Endothelial cell of umbilical vein (primary cell): ENCODE results near the gene BTAF1. TPM values are rescaled to one million over a fixed set of nuclear protein-coding genes. Genes with fewer than 3 reads are reported as not detected.

Experiments used
- BruUV-seq: library from RNA; stranded (reverse); fragments of 400-500 nt; replicated peaks from 2 replicates; lab custom pipeline; 2021; lab: Mats Ljungman, UMichigan
- CTCF ChIA-PET: fragments of 300-600, 350-600 bp; sonication (Branson Sonifier 250); formaldehyde crosslinking; loops from one replicate; lab custom pipeline; 2021; ENCODE audit warnings: antibody characterized with exemption, inconsistent platforms; lab: Charles Lee
- POLR2A ChIA-PET: fragments of 300-600, 350-600 bp; sonication (Branson Sonifier 250); formaldehyde crosslinking; loops from one replicate; lab custom pipeline; 2021; ENCODE audit warnings: antibody characterized with exemption, inconsistent platforms; lab: Charles Lee
- DNase-seq: peaks from one replicate; pipeline ENCODE4 v3.0.0-alpha.2; 2011; ENCODE audit warnings: low read depth, low spot score
- FAIRE-seq: peaks from 2 replicates; lab custom pipeline; 2011; peaks lifted over from hg19 to GRCh38; lab: Jason Lieb, UNC
- H2AFZ ChIP-seq: 2 replicates; pipeline ENCODE4 v1.6.0; 2012; ENCODE audit warnings: low read depth, low read length, control low read depth, inconsistent platforms
- H3K27ac ChIP-seq: 2 replicates; pipeline ENCODE4 v1.5.1; 2011; ENCODE audit warnings: low read depth, mild to moderate bottlenecking, control low read depth, low read length, moderate library complexity; ENCODE audit not compliant: insufficient read depth
- H3K27me3 ChIP-seq, 2 experiments: 2 replicates each; pipeline versions ENCODE4 v1.6.0 to v1.6.1; 2011; ENCODE audit warnings: low read length in 2 of 2, mixed read lengths in 1 of 2; ENCODE audit not compliant: control insufficient read depth in 2 of 2, insufficient read depth in 2 of 2
- H3K36me3 ChIP-seq, 2 experiments: 2 replicates in 1 of 2; 3 replicates in 1 of 2; pipeline ENCODE4 v1.5.1; 2011; ENCODE audit warnings: low read length in 2 of 2, mild to moderate bottlenecking in 1 of 2, moderate library complexity in 1 of 2; ENCODE audit not compliant: control insufficient read depth in 2 of 2, insufficient read depth in 2 of 2; ENCODE audit errors: extremely low read depth in 1 of 2
- H3K4me1 ChIP-seq: 3 replicates; pipeline ENCODE4 v1.5.1; 2011; ENCODE audit warnings: mild to moderate bottlenecking, low read length; ENCODE audit not compliant: control insufficient read depth, insufficient read depth; ENCODE audit errors: extremely low read depth
- H3K4me2 ChIP-seq: 2 replicates; pipeline ENCODE4 v1.6.1; 2011; ENCODE audit warnings: low read length, control low read depth, mixed read lengths; ENCODE audit not compliant: insufficient read depth
- H3K4me3 ChIP-seq, 3 experiments: fragments of 200-600 bp in 1 of 3; sonication (generic), shearing (Covaris generic) in 1 of 3; replicated peaks in 1 of 3; 2 replicates each; pipeline ENCODE4 v1.5.1; 2011 to 2016; ENCODE audit warnings: control low read depth in 3 of 3, low read length in 3 of 3, mild to moderate bottlenecking in 2 of 3, inconsistent platforms in 1 of 3, low read depth in 1 of 3, moderate library complexity in 1 of 3; ENCODE audit not compliant: insufficient read depth in 1 of 3
- H3K79me2 ChIP-seq: 2 replicates; pipeline ENCODE4 v1.6.0; 2012; ENCODE audit warnings: low read length, inconsistent platforms; ENCODE audit not compliant: control insufficient read depth, insufficient read depth
- H3K9ac ChIP-seq: replicated peaks from 2 replicates; pipeline ENCODE3; 2011; ENCODE audit warnings: low read length, control low read depth; ENCODE audit not compliant: insufficient read depth; ENCODE audit errors: extremely low read depth
- H3K9me1 ChIP-seq: replicated peaks from 3 replicates; pipeline ENCODE4 v1.6.0; 2011; ENCODE audit warnings: mild to moderate bottlenecking, low read length; ENCODE audit not compliant: control insufficient read depth, insufficient read depth; ENCODE audit errors: extremely low read depth
- H3K9me3 ChIP-seq: replicated peaks from 2 replicates; pipeline ENCODE4 v1.5.1; 2012; ENCODE audit warnings: low read length, inconsistent platforms; ENCODE audit not compliant: control insufficient read depth, insufficient read depth
- H4K20me1 ChIP-seq: replicated peaks from 2 replicates; pipeline ENCODE3; 2011; ENCODE audit warnings: mild to moderate bottlenecking, low read length; ENCODE audit not compliant: control insufficient read depth, insufficient read depth; ENCODE audit errors: extremely low read depth
- CTCF ChIP-seq, 2 donors: IDR thresholded peaks; 1 replicate in 1 of 2; 2 replicates in 1 of 2; pipeline ENCODE4 v1.5.1; 2011; ENCODE audit warnings: low read length in 2 of 2, mild to moderate bottlenecking in 2 of 2, moderate library complexity in 2 of 2, control low read depth in 1 of 2, inconsistent platforms in 1 of 2, low read depth in 1 of 2; ENCODE audit not compliant: insufficient read depth in 1 of 2; ENCODE audit errors: extremely low read depth in 1 of 2
- EZH2 ChIP-seq: IDR thresholded peaks from 2 replicates; pipeline ENCODE4 v1.6.1; 2012; ENCODE audit warnings: borderline replicate concordance, low read depth, mild to moderate bottlenecking, moderate library complexity, low read length, inconsistent platforms; ENCODE audit not compliant: severe bottlenecking
- FOS ChIP-seq: IDR thresholded peaks from 2 replicates; pipeline ENCODE4 v1.6.1; 2011; ENCODE audit warnings: mild to moderate bottlenecking, low read length, moderate library complexity, borderline replicate concordance; ENCODE audit not compliant: insufficient read depth
- GATA2 ChIP-seq: IDR thresholded peaks from 2 replicates; pipeline ENCODE4 v1.7.0; 2011; ENCODE audit warnings: low read depth, mild to moderate bottlenecking, moderate library complexity, mixed read lengths, low read length; ENCODE audit not compliant: insufficient read length, insufficient read depth
- JUN ChIP-seq: IDR thresholded peaks from 2 replicates; pipeline ENCODE4 v1.6.1; 2011; ENCODE audit warnings: borderline replicate concordance, low read depth; ENCODE audit not compliant: insufficient read length, insufficient read depth
- MAX ChIP-seq: IDR thresholded peaks from 2 replicates; pipeline ENCODE4 v1.6.1; 2011; ENCODE audit not compliant: insufficient read depth, insufficient read length
- MYC ChIP-seq: IDR thresholded peaks from one replicate; pipeline ENCODE4 v1.6.1; 2011; ENCODE audit warnings: mild to moderate bottlenecking, low read depth, low read length
- POLR2A ChIP-seq: IDR thresholded peaks from 2 replicates; pipeline ENCODE4 v1.6.1; 2012; ENCODE audit warnings: low read depth, mild to moderate bottlenecking, control low read depth, low read length
- POLR2AphosphoS5 ChIP-seq: IDR thresholded peaks from 2 replicates; pipeline ENCODE4 v1.6.1; 2012; ENCODE audit warnings: low read depth, mild to moderate bottlenecking, control low read depth, low read length, moderate library complexity; ENCODE audit not compliant: insufficient read depth
- dilution Hi-C: fragments of 300-500 bp; cut with MboI; formaldehyde crosslinking; loops from one replicate; pipeline ENCODE4 v1.15.0; 2019; ENCODE audit warnings: low sequenced_read_pairs; ENCODE audit not compliant: extremely low pct_ligation_motif_present
- intact Hi-C: fragments of 100-400 bp; cut with micrococcal nuclease; formaldehyde crosslinking; loops from one replicate; pipeline ENCODE4 v1.10.0; 2022
- polyA plus RNA-seq, 4 experiments: library from polyadenylated mRNA; depleted of rRNA in 3 of 4; stranded (reverse) in 3 of 4; unstranded in 1 of 4; fragments of >200 nt; gene quantifications; 2 replicates each; pipeline versions ENCODE4 v1.2.1 to v1.2.3, GENCODE V29; 2011 to 2012; ENCODE audit warnings: missing spikeins in 1 of 4
- total RNA-seq: library from RNA; stranded (reverse); gene quantifications from 2 replicates; pipeline ENCODE4 v1.2.3, GENCODE V29; 2021

Gene BTAF1
- total and polyA plus RNA-seq, 2 donors (not counting 3 experiments of a cell fraction or from before 2014, with no cell fraction given) = 9.9 to 23.1 TPM

DNA sequence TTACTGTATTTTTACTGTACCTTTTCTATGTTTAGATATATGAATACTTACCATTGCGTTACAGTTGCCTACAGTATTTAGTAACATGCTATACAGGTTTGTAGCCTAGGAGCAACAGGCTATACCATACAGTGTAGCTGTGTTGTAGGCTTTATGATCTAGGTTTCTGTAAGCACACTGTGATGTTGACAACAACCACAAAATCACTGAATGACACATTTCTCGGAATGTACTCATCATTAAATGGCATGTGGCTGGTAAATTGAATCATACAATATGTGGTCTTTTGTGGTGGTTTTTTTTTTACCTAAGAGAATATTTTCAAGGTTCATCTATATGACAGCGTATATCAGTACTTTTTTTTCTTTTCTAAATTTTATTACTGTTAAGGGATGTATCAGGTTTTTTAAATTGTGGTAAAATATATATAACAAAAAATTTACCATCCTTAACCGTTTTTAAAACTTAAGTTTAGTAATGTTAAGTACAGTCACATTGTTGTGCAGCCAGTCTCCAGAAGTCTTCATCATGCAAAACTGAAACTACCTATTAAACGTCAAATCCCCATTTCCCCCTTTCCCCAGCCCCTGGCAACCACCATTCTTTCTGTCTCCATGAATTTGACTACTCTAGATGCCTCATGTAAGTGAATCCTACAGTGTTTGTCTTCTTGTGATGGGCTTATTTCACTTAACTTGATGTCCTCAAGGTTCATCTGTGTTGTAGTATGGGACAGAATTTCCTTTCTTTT is 21.5 kb downstream of the BTAF1 start:
- DNase-seq (no peak), FAIRE-seq (no peak)
- H3K27me3 ChIP-seq = no peaks in the 10 kb centered on the region
- H3K79me2 ChIP-seq = peaks cover 7% of the 10 kb centered on the region
- no peak overlapping the region for H3K4me3 ChIP-seq
- no peak overlapping the region for H3K9ac ChIP-seq
- intact Hi-C loops = no loop called here
- H2AFZ ChIP-seq = no peak overlapping the region
- no peak overlapping the region for H3K27ac ChIP-seq
- H3K9me1 ChIP-seq = no peaks in the 10 kb centered on the region
- dilution Hi-C loops = no loop called here
- no peaks in the 10 kb centered on the region for H3K9me3 ChIP-seq
- CTCF ChIA-PET = interaction anchor here (1.4 kb wide), 1 partner anchor 28 kb away, joined by 4 read pairs; no protein-coding TSS in a partner anchor
- peaks cover 0 to 1% of the 10 kb centered on the region in 2 experiments for H3K36me3 ChIP-seq
- POLR2A ChIA-PET = no interaction called here
- no TSS peak for BruUV-seq
- no peak overlapping the region for H3K4me2 ChIP-seq
- no peak for TF ChIP-seq GATA2
- TF ChIP-seq MYC = no peak
- TF ChIP-seq POLR2AphosphoS5 = no peak
- TF ChIP-seq JUN = no peak
- TF ChIP-seq FOS = no peak
- no peak for TF ChIP-seq EZH2
- no peak for TF ChIP-seq MAX
- TF ChIP-seq POLR2A = no peak
- no peak for TF ChIP-seq CTCF (IDR thresholded peaks at IDR 0.05; ENCODE audit: extremely low read depth in 1 of 2, insufficient read depth in 1 of 2, low read depth in 1 of 2, low read length in 2 of 2)
- no peaks in the 10 kb centered on the region for H3K4me1 ChIP-seq
- no peaks in the 10 kb centered on the region for H4K20me1 ChIP-seq
